H7 (cell line): ENCODE results near the gene IFT88. TPM values are rescaled to one million over a fixed set of nuclear protein-coding genes. Genes with fewer than 3 reads are reported as not detected.

ENCODE experiments used
- DNase-seq: peaks from one replicate; pipeline ENCODE4 v3.0.0; 2012
- H3K27me3 ChIP-seq: 2 replicates; pipeline ENCODE4 v1.6.0; 2011; ENCODE audit warnings: mild to moderate bottlenecking, low read length; ENCODE audit not compliant: control insufficient read depth, insufficient read depth
- H3K36me3 ChIP-seq: replicated peaks from 2 replicates; pipeline ENCODE4 v1.5.1; 2011; ENCODE audit warnings: low read length; ENCODE audit not compliant: control insufficient read depth, insufficient read depth
- H3K4me3 ChIP-seq: 2 replicates; pipeline ENCODE4 v1.5.1; 2011; ENCODE audit warnings: low read depth, mild to moderate bottlenecking, control low read depth, low read length, moderate library complexity; ENCODE audit not compliant: insufficient read depth
- total RNA-seq: library from RNA; depleted of rRNA; stranded (reverse); fragments of >200 nt; shearing (Covaris generic); gene quantifications from 2 replicates; pipeline ENCODE4 v1.2.3, GENCODE V29; 2014

The IFT88 gene
- total RNA-seq, 1 experiment from 2014 or later = 2.3 TPM

DNA sequence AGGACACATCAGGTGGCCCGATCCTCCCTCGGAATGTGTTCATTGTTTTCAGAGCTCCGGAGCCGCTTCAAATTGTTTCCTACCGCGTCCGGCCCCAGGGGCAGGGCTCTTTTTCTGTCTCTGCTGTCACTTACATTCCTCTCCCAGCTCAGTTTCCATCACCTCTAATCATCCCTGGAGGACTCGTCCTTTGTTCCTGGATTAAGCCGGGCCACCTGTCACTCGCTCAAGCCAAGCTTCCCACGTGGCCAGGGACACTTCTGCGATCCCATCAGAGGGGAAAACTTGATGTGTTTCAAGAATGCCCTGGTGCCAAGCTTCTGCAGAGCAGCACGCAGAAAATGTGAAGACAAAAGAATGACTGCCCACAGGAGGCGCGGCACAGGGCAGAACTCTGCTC, 150.0 kb downstream of the IFT88 start:
- peaks cover 11% of the 10 kb centered on the region for H3K27me3 ChIP-seq
- no peaks in the 10 kb centered on the region for H3K36me3 ChIP-seq
- peak; percentile 66 for DNase-seq
- no peak overlapping the region for H3K4me3 ChIP-seq

- Histone ChIP-seq H3K4me3 (no peak overlapping the region), H3K36me3 (no peaks in the 10 kb centered on the region), H3K27me3 (peaks cover 16% of the 10 kb centered on the region)
- peak; percentile 35 for DNase-seq
Measured at GRCh38 chr13:20717581-20718542, 150.9 kb downstream of the IFT88 start.

- Histone ChIP-seq H3K27me3 (peaks cover 16% of the 10 kb centered on the region), H3K36me3 (no peaks in the 10 kb centered on the region), H3K4me3 (no peak overlapping the region)
- no peak for DNase-seq
Measured at GRCh38 chr13:20718958-20719566, 152.1 kb downstream of the IFT88 start.

- no peak for DNase-seq
- Histone ChIP-seq H3K4me3 (no peak overlapping the region), H3K27me3 (peaks cover 16% of the 10 kb centered on the region), H3K36me3 (no peaks in the 10 kb centered on the region)
Measured at GRCh38 chr13:20719783-20720182, 152.8 kb downstream of the IFT88 start.

GRCh38 chr13:20720499-20720898, 153.5 kb downstream of the IFT88 start:
- Histone ChIP-seq H3K36me3 (no peaks in the 10 kb centered on the region), H3K27me3 (peaks cover 16% of the 10 kb centered on the region), H3K4me3 (no peak overlapping the region)
- no peak for DNase-seq

GRCh38 chr13:20721058-20721453, 154.1 kb downstream of the IFT88 start:
- Histone ChIP-seq H3K4me3 (peak overlapping the region; percentile 51; the same call in 1 of the 2 replicates), H3K27me3 (peaks cover 16% of the 10 kb centered on the region), H3K36me3 (no peaks in the 10 kb centered on the region)
- peak; percentile 60 for DNase-seq

DNA sequence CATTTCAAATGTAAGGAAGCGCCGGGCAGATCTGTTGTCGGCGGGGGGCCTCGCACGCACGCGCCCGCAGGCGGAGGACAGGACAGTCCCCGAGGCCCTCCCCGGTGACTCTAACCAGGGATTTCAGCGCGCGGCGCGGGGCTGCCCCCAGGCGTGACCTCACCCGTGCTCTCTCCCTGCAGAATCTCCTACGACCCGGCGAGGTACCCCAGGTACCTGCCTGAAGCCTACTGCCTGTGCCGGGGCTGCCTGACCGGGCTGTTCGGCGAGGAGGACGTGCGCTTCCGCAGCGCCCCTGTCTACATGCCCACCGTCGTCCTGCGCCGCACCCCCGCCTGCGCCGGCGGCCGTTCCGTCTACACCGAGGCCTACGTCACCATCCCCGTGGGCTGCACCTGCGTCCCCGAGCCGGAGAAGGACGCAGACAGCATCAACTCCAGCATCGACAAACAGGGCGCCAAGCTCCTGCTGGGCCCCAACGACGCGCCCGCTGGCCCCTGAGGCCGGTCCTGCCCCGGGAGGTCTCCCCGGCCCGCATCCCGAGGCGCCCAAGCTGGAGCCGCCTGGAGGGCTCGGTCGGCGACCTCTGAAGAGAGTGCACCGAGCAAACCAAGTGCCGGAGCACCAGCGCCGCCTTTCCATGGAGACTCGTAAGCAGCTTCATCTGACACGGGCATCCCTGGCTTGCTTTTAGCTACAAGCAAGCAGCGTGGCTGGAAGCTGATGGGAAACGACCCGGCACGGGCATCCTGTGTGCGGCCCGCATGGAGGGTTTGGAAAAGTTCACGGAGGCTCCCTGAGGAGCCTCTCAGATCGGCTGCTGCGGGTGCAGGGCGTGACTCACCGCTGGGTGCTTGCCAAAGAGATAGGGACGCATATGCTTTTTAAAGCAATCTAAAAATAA, 154.7 kb downstream of the IFT88 start:
- no peaks in the 10 kb centered on the region for H3K36me3 ChIP-seq
- peak; percentile 77 for DNase-seq
- peak overlapping the region; percentile 51 for H3K4me3 ChIP-seq
- H3K27me3 ChIP-seq = peaks cover 16% of the 10 kb centered on the region

DNA sequence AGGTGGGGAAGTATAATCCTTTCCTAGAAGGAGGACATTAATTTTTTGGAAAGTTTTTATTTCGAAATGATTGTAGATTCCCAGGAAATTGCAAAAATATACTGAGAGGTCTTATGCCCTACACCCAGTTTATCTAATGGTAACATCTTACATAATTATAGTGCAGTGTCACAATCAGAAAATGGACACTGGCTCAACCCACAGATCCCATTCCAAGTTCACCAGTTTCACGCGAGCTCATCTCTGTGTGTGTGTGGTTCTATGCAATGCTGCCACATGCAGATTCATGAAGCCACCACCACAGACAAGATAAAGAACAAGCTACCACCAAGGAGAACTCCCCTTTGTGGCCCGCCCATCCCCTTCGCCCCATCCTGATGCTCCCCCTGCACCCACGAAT, 160.9 kb downstream of the IFT88 start:
- H3K27me3 ChIP-seq = no peaks in the 10 kb centered on the region
- no peaks in the 10 kb centered on the region for H3K36me3 ChIP-seq
- no peak overlapping the region for H3K4me3 ChIP-seq
- no peak for DNase-seq

GRCh38 chr13:20728579-20729311, 161.8 kb downstream of the IFT88 start:
- DNase-seq = no peak
- Histone ChIP-seq H3K4me3 (no peak overlapping the region), H3K27me3 (no peaks in the 10 kb centered on the region), H3K36me3 (no peaks in the 10 kb centered on the region)

DNA sequence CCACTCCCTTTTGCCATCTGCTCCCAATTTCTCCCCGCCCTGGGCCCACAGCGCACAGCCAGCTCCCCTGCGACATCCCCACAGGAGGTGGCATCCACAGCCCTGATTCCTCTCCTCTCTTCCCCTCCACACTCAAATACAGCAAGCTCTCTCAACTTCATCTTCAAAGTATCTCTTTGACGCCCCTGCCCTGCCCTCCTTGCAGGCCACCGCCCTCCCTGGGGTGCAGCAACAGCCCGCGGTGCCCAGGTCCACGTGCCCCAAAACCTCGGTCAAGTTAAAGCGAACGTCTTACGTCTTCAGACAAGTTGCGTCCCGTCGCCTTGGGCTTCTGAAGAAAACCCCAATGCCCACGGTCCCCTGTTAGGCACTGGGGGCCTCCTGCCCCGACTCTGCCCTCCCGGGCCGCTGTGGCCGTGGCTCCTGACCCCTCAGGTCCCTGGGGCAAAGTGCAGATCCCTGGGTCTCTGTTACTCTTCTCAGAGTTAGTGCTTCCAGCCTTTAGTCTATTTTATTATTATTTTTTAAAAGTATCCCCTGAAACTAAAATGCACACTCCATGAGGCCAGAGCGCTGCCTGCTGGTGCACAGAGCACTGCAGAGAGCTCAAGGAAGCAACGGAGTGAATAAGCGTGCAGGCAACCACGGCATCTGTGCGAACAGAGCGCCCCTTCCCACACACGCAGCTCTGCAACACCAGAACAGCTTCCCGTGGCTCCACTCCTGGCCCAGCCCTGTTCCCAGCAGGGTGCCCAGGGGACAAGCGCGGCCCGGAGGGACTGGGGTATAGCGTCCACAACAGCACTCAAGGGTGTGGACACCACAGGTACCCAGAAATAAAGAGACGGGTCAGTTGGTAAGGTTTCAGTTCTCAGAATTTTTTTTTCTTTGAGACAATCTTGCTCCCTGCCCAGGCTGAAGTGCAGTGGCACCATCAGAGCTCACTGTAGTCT, 163.0 kb downstream of the IFT88 start:
- H3K4me3 ChIP-seq = no peak overlapping the region
- H3K36me3 ChIP-seq = no peaks in the 10 kb centered on the region
- DNase-seq = peak; percentile 32

DNA sequence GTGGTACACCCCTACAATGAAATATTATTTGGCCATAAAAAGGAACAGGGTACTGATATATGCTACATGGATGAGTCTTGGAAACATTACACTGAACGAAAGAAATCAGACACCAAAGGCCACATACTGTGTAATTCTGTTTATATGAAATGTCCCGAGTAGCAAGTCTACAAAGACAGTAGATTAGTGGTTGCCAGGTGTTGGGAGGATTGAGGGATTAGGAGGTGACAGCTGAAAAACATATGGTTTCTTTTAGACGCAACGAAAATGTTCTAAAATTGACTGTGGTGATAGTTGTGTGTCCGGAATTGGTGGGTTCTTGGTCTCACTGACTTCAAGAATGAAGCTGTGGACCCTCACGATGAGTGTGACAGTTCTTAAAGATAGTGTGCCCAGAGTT, 171.7 kb downstream of the IFT88 start:
- DNase-seq = no peak
- no peak overlapping the region for H3K4me3 ChIP-seq

More for the DNA sequence above, 163.0 kb downstream of the IFT88 start:
- H3K27me3 ChIP-seq = no peaks in the 10 kb centered on the region

DNA sequence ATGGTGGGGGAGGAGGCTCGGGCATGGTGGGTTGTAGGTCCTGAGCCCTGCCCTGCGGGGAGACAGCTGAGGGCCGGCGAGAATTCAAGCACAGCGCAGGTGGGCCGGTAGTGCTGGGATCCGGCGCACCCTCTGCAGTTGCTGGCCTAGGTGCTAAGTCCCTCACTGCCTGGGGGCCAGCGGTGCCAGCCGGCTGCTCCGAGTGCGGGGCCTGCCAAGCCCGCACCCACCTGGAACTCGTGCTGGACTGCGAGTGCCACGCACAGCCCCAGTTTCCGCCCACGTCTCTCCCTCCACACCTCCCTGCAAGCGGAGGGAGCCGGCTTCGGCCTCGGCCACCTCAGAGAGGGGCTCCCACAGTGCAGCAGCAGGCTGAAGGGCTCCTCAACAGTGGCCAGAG, 173.1 kb downstream of the IFT88 start:
- no peak for DNase-seq

More for the DNA sequence above, 171.7 kb downstream of the IFT88 start:
- Histone ChIP-seq H3K36me3 (no peaks in the 10 kb centered on the region), H3K27me3 (no peaks in the 10 kb centered on the region)

More for the DNA sequence above, 173.1 kb downstream of the IFT88 start:
- Histone ChIP-seq H3K36me3 (no peaks in the 10 kb centered on the region), H3K27me3 (no peaks in the 10 kb centered on the region), H3K4me3 (no peak overlapping the region)
